Omental fat pad (tissue), 4 donors: ENCODE results near the gene FMN2. TPM values are rescaled to one million over a fixed set of nuclear protein-coding genes. Genes with fewer than 3 reads are reported as not detected.

Experiments
- ATAC-seq: fragments of 150-250 bp; one replicate; pipeline ENCODE4 v1.9.1; 2016; ENCODE audit warnings: mild to moderate bottlenecking, moderate library complexity; ENCODE audit not compliant: low FRiP score
- DNase-seq: peaks from one replicate; pipeline ENCODE4 v3.0.0-alpha.2; 2019; ENCODE audit warnings: low spot score
- CTCF ChIP-seq, 3 donors: fragments of 450-650 bp; IDR thresholded peaks; one replicate each; pipeline ENCODE4 v1.5.1; 2016 to 2017; ENCODE audit warnings: antibody characterized with exemption in 3 of 3, mild to moderate bottlenecking in 3 of 3, moderate library complexity in 2 of 3
- total RNA-seq, 4 donors: library from RNA; depleted of rRNA; stranded (reverse); fragments of >200 nt; gene quantifications; one replicate each; pipeline ENCODE4 v1.1.0, GENCODE V29; 2016

FMN2 gene
- total RNA-seq, 4 donors from 2014 or later, result 1.2 to 4.3 (median 2.8) TPM

- ATAC-seq (no peak), DNase-seq (no peak)
- TF ChIP-seq CTCF (IDR thresholded peaks at IDR 0.05), result no peak
Measured at GRCh38 chr1:240445369-240445768, 353.7 kb downstream of the FMN2 start.

- no peak for ATAC-seq
- TF ChIP-seq CTCF (IDR thresholded peaks at IDR 0.05), result no peak
- no peak for DNase-seq
Measured at GRCh38 chr1:240455228-240455821, 363.6 kb downstream of the FMN2 start.

GRCh38 chr1:240457203-240457602 lies 365.5 kb downstream of the FMN2 start:
- no peak for DNase-seq
- TF ChIP-seq CTCF (IDR thresholded peaks at IDR 0.05), result no peak

GRCh38 chr1:240462277-240462676 lies 370.6 kb downstream of the FMN2 start:
- DNase-seq (no peak), ATAC-seq (no peak)
- TF ChIP-seq CTCF (IDR thresholded peaks at IDR 0.05), result no peak

More at GRCh38 chr1:240457203-240457602, 365.5 kb downstream of the FMN2 start:
- ATAC-seq, result no peak

GRCh38 chr1:240462766-240463395 lies 371.2 kb downstream of the FMN2 start:
- DNase-seq (no peak), ATAC-seq (no peak)
- no peak for TF ChIP-seq CTCF (IDR thresholded peaks at IDR 0.05)

GRCh38 chr1:240464099-240464498 lies 372.4 kb downstream of the FMN2 start:
- DNase-seq (no peak), ATAC-seq (no peak)
- no peak for TF ChIP-seq CTCF (IDR thresholded peaks at IDR 0.05)

GRCh38 chr1:240465531-240465940 lies 373.9 kb downstream of the FMN2 start:
- no peak for ATAC-seq
- no peak for TF ChIP-seq CTCF (IDR thresholded peaks at IDR 0.05)

More at GRCh38 chr1:240465531-240465940, 373.9 kb downstream of the FMN2 start:
- DNase-seq, result no peak
